Esophagus squamous epithelium (tissue), 4 donors: Measurements from ENCODE around the gene ABCA12.

Experiments used
- CTCF ChIP-seq, 6 experiments: fragments of 450-650 bp in 4 of 6; fragments of 200-600 bp in 2 of 6; sonication (generic) in 2 of 6; IDR thresholded peaks; one replicate each; pipeline ENCODE4 v1.5.1; 2016 to 2019; ENCODE audit warnings: antibody characterized with exemption in 6 of 6, mild to moderate bottlenecking in 4 of 6, moderate library complexity in 4 of 6
- POLR2A ChIP-seq, 4 donors: fragments of 450-650 bp; IDR thresholded peaks; one replicate each; pipeline ENCODE4 v1.6.1; 2017; ENCODE audit warnings: antibody characterized with exemption in 4 of 4, mild to moderate bottlenecking in 4 of 4, moderate library complexity in 3 of 4

- TF ChIP-seq CTCF (IDR thresholded peaks at IDR 0.05) (no peak), POLR2A (IDR thresholded peaks at IDR 0.05) (no peak)
Measured at GRCh38 chr2:215188078-215188477, 49.7 kb upstream of the ABCA12 start.
